ENCODE measurements around the gene CYP8B1.

CYP8B1 gene

GRCh38 chr3:42864321-42864950, 11.2 kb downstream of the CYP8B1 start:
- Histone ChIP-seq H3K27ac (ENCODE audit: poor library complexity, severe bottlenecking) (no peak overlapping the region), H3K4me3 (ENCODE audit: severe bottlenecking) (no peak overlapping the region), H3K36me3 (ENCODE audit: low read depth) (no peaks in the 10 kb centered on the region), H3K27me3 (ENCODE audit: insufficient read depth, poor library complexity, severe bottlenecking) (no peaks in the 10 kb centered on the region), H3K9me3 (ENCODE audit: severe bottlenecking) (no peaks in the 10 kb centered on the region), H3K4me1 (ENCODE audit: insufficient read depth, poor library complexity, severe bottlenecking) (no peaks in the 10 kb centered on the region)
- no peak for ATAC-seq (ENCODE audit: low read depth)
- DNase-seq (ENCODE audit: low spot score) = no peak
- TF ChIP-seq CTCF (IDR thresholded peaks at IDR 0.05; ENCODE audit: poor library complexity, severe bottlenecking) = no peak

GRCh38 chr3:42856544-42856943, 19.1 kb downstream of the CYP8B1 start:
- no peak for ATAC-seq (ENCODE audit: low read depth)
- TF ChIP-seq CTCF (IDR thresholded peaks at IDR 0.05; ENCODE audit: poor library complexity, severe bottlenecking) = no peak
- no peaks in the 10 kb centered on the region for H3K4me1 ChIP-seq (ENCODE audit: insufficient read depth, poor library complexity, severe bottlenecking)

GRCh38 chr3:42855547-42856380, 19.9 kb downstream of the CYP8B1 start:
- no peaks in the 10 kb centered on the region for H3K36me3 ChIP-seq (ENCODE audit: low read depth)
- no peak for TF ChIP-seq CTCF (IDR thresholded peaks at IDR 0.05; ENCODE audit: poor library complexity, severe bottlenecking)
- H3K4me1 ChIP-seq (ENCODE audit: insufficient read depth, poor library complexity, severe bottlenecking) = no peaks in the 10 kb centered on the region
- no peak overlapping the region for H3K4me3 ChIP-seq (ENCODE audit: severe bottlenecking)
- no peaks in the 10 kb centered on the region for H3K27me3 ChIP-seq (ENCODE audit: insufficient read depth, poor library complexity, severe bottlenecking)
- ATAC-seq (ENCODE audit: low read depth) = no peak
- DNase-seq (ENCODE audit: low spot score) = no peak
- H3K9me3 ChIP-seq (ENCODE audit: severe bottlenecking) = no peaks in the 10 kb centered on the region
- no peak overlapping the region for H3K27ac ChIP-seq (ENCODE audit: poor library complexity, severe bottlenecking)

More at GRCh38 chr3:42856544-42856943, 19.1 kb downstream of the CYP8B1 start:
- Histone ChIP-seq H3K36me3 (ENCODE audit: low read depth) (no peaks in the 10 kb centered on the region), H3K27me3 (ENCODE audit: insufficient read depth, poor library complexity, severe bottlenecking) (no peaks in the 10 kb centered on the region), H3K4me3 (ENCODE audit: severe bottlenecking) (no peak overlapping the region), H3K9me3 (ENCODE audit: severe bottlenecking) (no peaks in the 10 kb centered on the region), H3K27ac (ENCODE audit: poor library complexity, severe bottlenecking) (no peak overlapping the region)
- DNase-seq (ENCODE audit: low spot score) = no peak

- Histone ChIP-seq H3K36me3 (ENCODE audit: low read depth) (no peaks in the 10 kb centered on the region), H3K27ac (ENCODE audit: poor library complexity, severe bottlenecking) (no peak overlapping the region), H3K9me3 (ENCODE audit: severe bottlenecking) (no peaks in the 10 kb centered on the region), H3K4me1 (ENCODE audit: insufficient read depth, poor library complexity, severe bottlenecking) (no peaks in the 10 kb centered on the region), H3K27me3 (ENCODE audit: insufficient read depth, poor library complexity, severe bottlenecking) (no peaks in the 10 kb centered on the region), H3K4me3 (ENCODE audit: severe bottlenecking) (no peak overlapping the region)
- TF ChIP-seq CTCF (IDR thresholded peaks at IDR 0.05; ENCODE audit: poor library complexity, severe bottlenecking) = no peak
- ATAC-seq (ENCODE audit: low read depth) (no peak), DNase-seq (ENCODE audit: low spot score) (no peak)
Observed at GRCh38 chr3:42855219-42855546, 20.5 kb downstream of the CYP8B1 start.

Measured in RWPE2 (cell line).